K562 (cell line): ENCODE measurements around the gene LCN1. TPM values are rescaled to one million over a fixed set of nuclear protein-coding genes. Genes with fewer than 3 reads are reported as not detected.
A peak's percentile ranks its signal among the peaks of the same experiment; 100 is the strongest.

ENCODE experiments used
- ARID2 ChIP-seq: fragments of 450-650 bp; IDR thresholded peaks from 2 replicates; pipeline ENCODE4 v1.6.1; 2017; ENCODE audit warnings: antibody characterized with exemption, mild to moderate bottlenecking
- CCNT2 ChIP-seq: IDR thresholded peaks from 2 replicates; pipeline ENCODE4 v1.6.1; 2011; ENCODE audit warnings: borderline replicate concordance, low read depth, mild to moderate bottlenecking, moderate library complexity, mixed read lengths, low read length; ENCODE audit not compliant: insufficient read length; ENCODE audit errors: extremely low read depth
- HEY1 ChIP-seq: fragments of 250-450 bp; sonication (Bioruptor Pico); IDR thresholded peaks from 2 replicates; pipeline ENCODE4 v1.5.0; 2020; ENCODE audit warnings: mild to moderate bottlenecking, moderate library complexity, borderline replicate concordance
- KLF1 ChIP-seq: fragments of 450-650 bp; IDR thresholded peaks from 2 replicates; pipeline ENCODE4 v1.6.1; 2016; ENCODE audit warnings: missing genetic modification characterization, missing compliant biosample characterization
- L3MBTL2 ChIP-seq: fragments of 450-650 bp; IDR thresholded peaks from 2 replicates; pipeline ENCODE4 v1.6.1; 2016; ENCODE audit warnings: mild to moderate bottlenecking, moderate library complexity
- LARP7 ChIP-seq: fragments of 450-650 bp; IDR thresholded peaks from 2 replicates; pipeline ENCODE4 v1.6.1; 2016
- MAFK ChIP-seq: IDR thresholded peaks from 2 replicates; pipeline ENCODE4 v1.6.1; 2011; ENCODE audit warnings: low read length, improper control_type of control experiment
- MCM7 ChIP-seq, 2 experiments: fragments of 450-650 bp; IDR thresholded peaks; 2 replicates each; pipeline ENCODE4 v1.6.1; 2016 to 2018
- NFATC3 ChIP-seq: fragments of 450-650 bp; IDR thresholded peaks from 2 replicates; pipeline ENCODE4 v1.6.1; 2017; ENCODE audit warnings: mild to moderate bottlenecking
- NR2F6 ChIP-seq: fragments of 450-650 bp; formaldehyde crosslinking; IDR thresholded peaks from 2 replicates; pipeline ENCODE4 v1.4.0; 2020; ENCODE audit warnings: mild to moderate bottlenecking
- POLR2B ChIP-seq: fragments of 450-650 bp; IDR thresholded peaks from 2 replicates; pipeline ENCODE4 v1.6.1; 2018; ENCODE audit warnings: low read depth; ENCODE audit not compliant: partially characterized antibody
- RBBP5 ChIP-seq: fragments of 200-600 bp; sonication (generic); IDR thresholded peaks from 2 replicates; pipeline ENCODE4 v1.6.1; 2012; ENCODE audit warnings: borderline replicate concordance, mild to moderate bottlenecking, low read length, control low read depth, inconsistent platforms; ENCODE audit not compliant: insufficient read depth, poor library complexity, severe bottlenecking
- RFX1 ChIP-seq: fragments of 450-650 bp; IDR thresholded peaks from 2 replicates; pipeline ENCODE4 v1.6.1; 2016; ENCODE audit warnings: mild to moderate bottlenecking, moderate library complexity
- SMAD2 ChIP-seq: fragments of 150-350 bp; IDR thresholded peaks from 2 replicates; pipeline ENCODE4 v1.6.1; 2014; ENCODE audit warnings: low read depth, mild to moderate bottlenecking, low read length
- SP1 ChIP-seq: sonication (generic); formaldehyde crosslinking; IDR thresholded peaks from 2 replicates; pipeline ENCODE4 v1.8.1; 2022; ENCODE audit warnings: mild to moderate bottlenecking, missing genetic modification reagents
- STAG1 ChIP-seq: sonication (generic); formaldehyde crosslinking; IDR thresholded peaks from 2 replicates; pipeline ENCODE4 v1.5.0; 2020; ENCODE audit warnings: missing genetic modification reagents, borderline replicate concordance
- ZKSCAN1 ChIP-seq: fragments of 150-350 bp; IDR thresholded peaks from 2 replicates; pipeline ENCODE4 v1.6.1; 2016; ENCODE audit warnings: low read depth, low read length
- ZNF12 ChIP-seq: sonication (generic); formaldehyde crosslinking; IDR thresholded peaks from 2 replicates; pipeline ENCODE4 v1.4.0; 2020; ENCODE audit warnings: mild to moderate bottlenecking, missing genetic modification reagents
- ZNF184 ChIP-seq: sonication (generic); formaldehyde crosslinking; IDR thresholded peaks from 2 replicates; pipeline ENCODE4 v1.5.0; 2020; ENCODE audit warnings: missing genetic modification reagents
- ZNF239 ChIP-seq: fragments of 250-450 bp; sonication (Bioruptor Pico); IDR thresholded peaks from 2 replicates; pipeline ENCODE4 v1.4.0; 2020; ENCODE audit warnings: mild to moderate bottlenecking
- ZNF253 ChIP-seq: fragments of 250-450 bp; sonication (Bioruptor Pico); conservative IDR thresholded peaks from 2 replicates; pipeline ENCODE4 v1.6.1; 2021; ENCODE audit warnings: mild to moderate bottlenecking
- ZNF384 ChIP-seq: IDR thresholded peaks from 2 replicates; pipeline ENCODE4 v1.6.1; 2012; ENCODE audit warnings: low read depth, low read length, improper control_type of control experiment
- ZNF57 ChIP-seq: fragments of 450-650 bp; formaldehyde crosslinking; IDR thresholded peaks from 2 replicates; pipeline ENCODE4 v1.4.0; 2020; ENCODE audit warnings: mild to moderate bottlenecking, moderate library complexity
- ZNF764 ChIP-seq: fragments of 250-450 bp; sonication (Bioruptor Pico); IDR thresholded peaks from 2 replicates; pipeline ENCODE4 v1.4.0; 2020; ENCODE audit warnings: low read depth, mild to moderate bottlenecking, moderate library complexity
- polyA plus RNA-seq, 8 experiments: library from polyadenylated mRNA; depleted of rRNA in 4 of 8; stranded (reverse) in 5 of 8; unstranded in 3 of 8; fragments of >200 nt; fragmentation: Nextera tagmentation in 2 of 8; fragmentation: Illumina TruSeq in 1 of 8; extraction: Ambion mirVana in 2 of 8; extraction: Trizol in 1 of 8; gene quantifications; 2 replicates each; pipeline versions ENCODE4 v1.2.1 to v1.2.3, GENCODE V29; 2011 to 2014; ENCODE audit warnings: inconsistent platforms in 1 of 8, missing spikeins in 1 of 8
- total RNA-seq, 7 experiments: library from RNA; depleted of rRNA in 6 of 7; stranded (reverse); fragments of >200 nt in 6 of 7; fragmentation: Illumina TruSeq in 2 of 7; extraction: Trizol in 2 of 7; gene quantifications; 2 replicates each; pipeline versions ENCODE4 v1.2.1 to v1.2.3, GENCODE V29; 2011 to 2021; ENCODE audit warnings: low replicate concordance in 1 of 7
- TF ChIP-seq, protein P1 (sequence below): fragments of 250-450 bp; sonication (Bioruptor Pico); IDR thresholded peaks from 2 replicates; pipeline ENCODE4 v1.5.0; 2022; ENCODE audit warnings: mild to moderate bottlenecking
- TF ChIP-seq, protein P2 (sequence below): sonication (generic); formaldehyde crosslinking; IDR thresholded peaks from 2 replicates; pipeline ENCODE4 v1.8.1; 2023; ENCODE audit warnings: mild to moderate bottlenecking, missing genetic modification reagents, moderate library complexity
- TF ChIP-seq, protein P3 (sequence below): fragments of 250-450 bp; sonication (Bioruptor Pico); IDR thresholded peaks from 2 replicates; pipeline ENCODE4 v1.9.0; 2021; ENCODE audit warnings: mild to moderate bottlenecking, inconsistent platforms

LCN1 gene
- total and polyA plus RNA-seq, 9 of the 15 experiments (the other 6 are each of a cell fraction or from before 2014, with no cell fraction given) = not detected

- no peak for TF ChIP-seq ZNF239 (CRISPR knock-in tag)
- no peak for TF ChIP-seq NR2F6 (CRISPR knock-in tag)
- no peak for TF ChIP-seq LARP7
- no peak for TF ChIP-seq HEY1 (CRISPR knock-in tag)
- no peak for TF ChIP-seq ZNF184 (CRISPR knock-in tag)
- no peak for TF ChIP-seq SMAD2
- TF ChIP-seq MCM7 (IDR thresholded peaks at IDR 0.05) = no peak
- TF ChIP-seq L3MBTL2 = no peak; the same call in none of the 2 replicates
- no peak for TF ChIP-seq ZKSCAN1
- TF ChIP-seq, protein P1, sequence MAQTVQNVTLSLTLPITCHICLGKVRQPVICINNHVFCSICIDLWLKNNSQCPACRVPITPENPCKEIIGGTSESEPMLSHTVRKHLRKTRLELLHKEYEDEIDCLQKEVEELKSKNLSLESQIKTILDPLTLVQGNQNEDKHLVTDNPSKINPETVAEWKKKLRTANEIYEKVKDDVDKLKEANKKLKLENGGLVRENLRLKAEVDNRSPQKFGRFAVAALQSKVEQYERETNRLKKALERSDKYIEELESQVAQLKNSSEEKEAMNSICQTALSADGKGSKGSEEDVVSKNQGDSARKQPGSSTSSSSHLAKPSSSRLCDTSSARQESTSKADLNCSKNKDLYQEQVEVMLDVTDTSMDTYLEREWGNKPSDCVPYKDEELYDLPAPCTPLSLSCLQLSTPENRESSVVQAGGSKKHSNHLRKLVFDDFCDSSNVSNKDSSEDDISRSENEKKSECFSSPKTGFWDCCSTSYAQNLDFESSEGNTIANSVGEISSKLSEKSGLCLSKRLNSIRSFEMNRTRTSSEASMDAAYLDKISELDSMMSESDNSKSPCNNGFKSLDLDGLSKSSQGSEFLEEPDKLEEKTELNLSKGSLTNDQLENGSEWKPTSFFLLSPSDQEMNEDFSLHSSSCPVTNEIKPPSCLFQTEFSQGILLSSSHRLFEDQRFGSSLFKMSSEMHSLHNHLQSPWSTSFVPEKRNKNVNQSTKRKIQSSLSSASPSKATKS (CRISPR knock-in tag) = no peak
- TF ChIP-seq SP1 (CRISPR knock-in tag) = peak; percentile 69
- peak; percentile 61 for TF ChIP-seq RBBP5
- TF ChIP-seq STAG1 = no peak
- no peak for TF ChIP-seq KLF1 (tag)
- TF ChIP-seq, protein P2, sequence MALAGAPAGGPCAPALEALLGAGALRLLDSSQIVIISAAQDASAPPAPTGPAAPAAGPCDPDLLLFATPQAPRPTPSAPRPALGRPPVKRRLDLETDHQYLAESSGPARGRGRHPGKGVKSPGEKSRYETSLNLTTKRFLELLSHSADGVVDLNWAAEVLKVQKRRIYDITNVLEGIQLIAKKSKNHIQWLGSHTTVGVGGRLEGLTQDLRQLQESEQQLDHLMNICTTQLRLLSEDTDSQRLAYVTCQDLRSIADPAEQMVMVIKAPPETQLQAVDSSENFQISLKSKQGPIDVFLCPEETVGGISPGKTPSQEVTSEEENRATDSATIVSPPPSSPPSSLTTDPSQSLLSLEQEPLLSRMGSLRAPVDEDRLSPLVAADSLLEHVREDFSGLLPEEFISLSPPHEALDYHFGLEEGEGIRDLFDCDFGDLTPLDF = no peak
- no peak for TF ChIP-seq ARID2
- no peak for TF ChIP-seq ZNF253 (CRISPR knock-in tag)
- no peak for TF ChIP-seq CCNT2
- TF ChIP-seq RFX1 = no peak
- no peak for TF ChIP-seq ZNF384
- no peak for TF ChIP-seq ZNF12 (CRISPR knock-in tag)
- no peak for TF ChIP-seq NFATC3
- TF ChIP-seq, protein P3, sequence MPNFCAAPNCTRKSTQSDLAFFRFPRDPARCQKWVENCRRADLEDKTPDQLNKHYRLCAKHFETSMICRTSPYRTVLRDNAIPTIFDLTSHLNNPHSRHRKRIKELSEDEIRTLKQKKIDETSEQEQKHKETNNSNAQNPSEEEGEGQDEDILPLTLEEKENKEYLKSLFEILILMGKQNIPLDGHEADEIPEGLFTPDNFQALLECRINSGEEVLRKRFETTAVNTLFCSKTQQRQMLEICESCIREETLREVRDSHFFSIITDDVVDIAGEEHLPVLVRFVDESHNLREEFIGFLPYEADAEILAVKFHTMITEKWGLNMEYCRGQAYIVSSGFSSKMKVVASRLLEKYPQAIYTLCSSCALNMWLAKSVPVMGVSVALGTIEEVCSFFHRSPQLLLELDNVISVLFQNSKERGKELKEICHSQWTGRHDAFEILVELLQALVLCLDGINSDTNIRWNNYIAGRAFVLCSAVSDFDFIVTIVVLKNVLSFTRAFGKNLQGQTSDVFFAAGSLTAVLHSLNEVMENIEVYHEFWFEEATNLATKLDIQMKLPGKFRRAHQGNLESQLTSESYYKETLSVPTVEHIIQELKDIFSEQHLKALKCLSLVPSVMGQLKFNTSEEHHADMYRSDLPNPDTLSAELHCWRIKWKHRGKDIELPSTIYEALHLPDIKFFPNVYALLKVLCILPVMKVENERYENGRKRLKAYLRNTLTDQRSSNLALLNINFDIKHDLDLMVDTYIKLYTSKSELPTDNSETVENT (CRISPR knock-in tag) = no peak
- no peak for TF ChIP-seq MAFK
- TF ChIP-seq ZNF764 (CRISPR knock-in tag) = no peak
- no peak for TF ChIP-seq POLR2B
- TF ChIP-seq ZNF57 (CRISPR knock-in tag) = no peak
Observed at GRCh38 chr9:135506327-135507103, 14.7 kb upstream of the LCN1 start (continued).
